Activated CD4-positive, alpha-beta T cell treated with anti-CD3 and anti-CD28 coated beads, Interleukin-2, amount 50 U/mL, for 48 hours (primary cell): Measurements from ENCODE around the gene PTGFR.

Experiments
- DNase-seq, 2 experiments: peaks; one replicate each; pipeline ENCODE4 v3.0.0-alpha.2; 2020

The PTGFR gene

GRCh38 chr1:78490861-78491450 lies at the start of gene PTGFR:
Gene PTGFR, plus strand, starts transcription at chr1:78490974. Its CDS starts 1,770 bp downstream, at chr1:78492744.
- no peak for DNase-seq

GRCh38 chr1:78441921-78442320 lies 48.9 kb upstream of the PTGFR start:
- no peak for DNase-seq

- no peak for DNase-seq
Measured at GRCh38 chr1:78447086-78447485, 43.7 kb upstream of the PTGFR start.

- no peak for DNase-seq
Measured at GRCh38 chr1:78464449-78464891, 26.3 kb upstream of the PTGFR start.

- no peak for DNase-seq
Measured at GRCh38 chr1:78465143-78465542, 25.6 kb upstream of the PTGFR start.

- no peak for DNase-seq
Measured at GRCh38 chr1:78468521-78468920, 22.3 kb upstream of the PTGFR start.

GRCh38 chr1:78469576-78469975 lies 21.2 kb upstream of the PTGFR start:
- DNase-seq, result no peak

GRCh38 chr1:78471890-78472620 lies 18.7 kb upstream of the PTGFR start:
- no peak for DNase-seq

- no peak for DNase-seq
Measured at GRCh38 chr1:78472851-78473496, 17.8 kb upstream of the PTGFR start.

- DNase-seq, result no peak
Measured at GRCh38 chr1:78474092-78474491, 16.7 kb upstream of the PTGFR start.

GRCh38 chr1:78475888-78476610 lies 14.7 kb upstream of the PTGFR start:
- DNase-seq, result no peak

- DNase-seq, result no peak
Measured at GRCh38 chr1:78483903-78484302, 6.9 kb upstream of the PTGFR start.

- no peak for DNase-seq
Measured at GRCh38 chr1:78491451-78492071, 787 bp downstream of the PTGFR start.

- DNase-seq, result no peak
Measured at GRCh38 chr1:78492386-78492950, 1.7 kb downstream of the PTGFR start.

GRCh38 chr1:78493451-78493850 lies 2.7 kb downstream of the PTGFR start:
- no peak for DNase-seq

- no peak for DNase-seq
Measured at GRCh38 chr1:78497201-78497600, 6.4 kb downstream of the PTGFR start.

- no peak for DNase-seq
Measured at GRCh38 chr1:78500529-78500928, 9.8 kb downstream of the PTGFR start.

GRCh38 chr1:78501203-78501602 lies 10.4 kb downstream of the PTGFR start:
- no peak for DNase-seq

GRCh38 chr1:78511334-78511733 lies 20.6 kb downstream of the PTGFR start:
- no peak for DNase-seq

- DNase-seq, result no peak
Measured at GRCh38 chr1:78516716-78517115, 25.9 kb downstream of the PTGFR start.

- no peak for DNase-seq
Measured at GRCh38 chr1:78519446-78519845, 28.7 kb downstream of the PTGFR start.

GRCh38 chr1:78520216-78520615 lies 29.4 kb downstream of the PTGFR start:
- DNase-seq, result no peak

GRCh38 chr1:78520843-78521242 lies 30.1 kb downstream of the PTGFR start:
- no peak for DNase-seq
